HepG2 (cell line): ENCODE measurements around the gene PLEKHG2. TPM values are rescaled to one million over a fixed set of nuclear protein-coding genes. Genes with fewer than 3 reads are reported as not detected.
A peak's percentile ranks its signal among the peaks of the same experiment; 100 is the strongest.

Source experiments
- DNMT1 ChIP-seq: sonication (generic); formaldehyde crosslinking; IDR thresholded peaks from 2 replicates; pipeline ENCODE4 v1.5.1; 2020; ENCODE audit warnings: mild to moderate bottlenecking, missing genetic modification reagents
- GLI4 ChIP-seq: sonication (generic); formaldehyde crosslinking; IDR thresholded peaks from 2 replicates; pipeline ENCODE4 v1.5.1; 2020; ENCODE audit warnings: missing genetic modification reagents, mild to moderate bottlenecking, moderate library complexity, borderline replicate concordance
- HNF1A ChIP-seq, 2 experiments: sonication (generic) in 1 of 2; formaldehyde crosslinking in 1 of 2; IDR thresholded peaks; 2 replicates each; pipeline versions ENCODE4 v1.4.0 to v1.6.1; 2016 to 2020; ENCODE audit warnings: borderline replicate concordance in 1 of 2, low read depth in 1 of 2, mild to moderate bottlenecking in 1 of 2, missing genetic modification reagents in 1 of 2
- IRF2 ChIP-seq: IDR thresholded peaks from 2 replicates; pipeline ENCODE4 v1.6.1; 2018; ENCODE audit warnings: missing genetic modification reagents, missing compliant biosample characterization
- ISX ChIP-seq: sonication (generic); formaldehyde crosslinking; conservative IDR thresholded peaks from 2 replicates; pipeline ENCODE4 v1.5.0; 2020; ENCODE audit warnings: missing genetic modification reagents
- KAT7 ChIP-seq: IDR thresholded peaks from 2 replicates; pipeline ENCODE4 v1.6.1; 2018; ENCODE audit warnings: borderline replicate concordance, missing compliant biosample characterization
- MATR3 ChIP-seq: sonication (generic); formaldehyde crosslinking; IDR thresholded peaks from 2 replicates; pipeline ENCODE4 v1.4.0; 2020; ENCODE audit warnings: missing genetic modification reagents
- MBNL3 ChIP-seq: fragments of 250-450 bp; sonication (Bioruptor Pico); conservative IDR thresholded peaks from 2 replicates; pipeline ENCODE4 v1.8.0; 2022; ENCODE audit warnings: mild to moderate bottlenecking, inconsistent platforms
- MIER3 ChIP-seq: IDR thresholded peaks from 2 replicates; pipeline ENCODE4 v1.6.1; 2016; ENCODE audit warnings: missing compliant biosample characterization, borderline replicate concordance
- MXI1 ChIP-seq: IDR thresholded peaks from 3 replicates; pipeline ENCODE4 v1.6.1; 2012; ENCODE audit warnings: low read depth, low read length, inconsistent platforms, borderline replicate concordance
- NAIF1 ChIP-seq: sonication (generic); formaldehyde crosslinking; IDR thresholded peaks from 2 replicates; pipeline ENCODE4 v1.5.0; 2020; ENCODE audit warnings: mild to moderate bottlenecking, missing genetic modification reagents, borderline replicate concordance
- PBX2 ChIP-seq: IDR thresholded peaks from 2 replicates; pipeline ENCODE4 v1.6.1; 2016; ENCODE audit warnings: control low read depth
- RCOR2 ChIP-seq: IDR thresholded peaks from 2 replicates; pipeline ENCODE4 v1.6.1; 2016; ENCODE audit warnings: missing biosample characterization, missing genetic modification reagents
- TBP ChIP-seq: sonication (generic); formaldehyde crosslinking; IDR thresholded peaks from 2 replicates; pipeline ENCODE4 v1.5.0; 2020; ENCODE audit warnings: missing genetic modification reagents
- U2AF2 ChIP-seq: fragments of 200-400 bp; formaldehyde crosslinking; IDR thresholded peaks from 2 replicates; pipeline ENCODE4 v1.6.1; 2017; ENCODE audit warnings: low read depth, mild to moderate bottlenecking, low read length
- ZBED4 ChIP-seq: sonication (generic); formaldehyde crosslinking; IDR thresholded peaks from 2 replicates; pipeline ENCODE4 v1.4.0; 2020; ENCODE audit warnings: missing genetic modification reagents, borderline replicate concordance
- ZBTB21 ChIP-seq: sonication (generic); formaldehyde crosslinking; IDR thresholded peaks from 2 replicates; pipeline ENCODE4 v1.4.0; 2020; ENCODE audit warnings: missing genetic modification reagents
- ZNF17 ChIP-seq: sonication (generic); formaldehyde crosslinking; IDR thresholded peaks from 2 replicates; pipeline ENCODE4 v1.5.0; 2020; ENCODE audit warnings: mild to moderate bottlenecking, missing genetic modification reagents
- ZNF629 ChIP-seq: sonication (generic); formaldehyde crosslinking; conservative IDR thresholded peaks from 2 replicates; pipeline ENCODE4 v1.5.0; 2020; ENCODE audit warnings: missing genetic modification reagents
- ZNF883 ChIP-seq: sonication (generic); formaldehyde crosslinking; IDR thresholded peaks from 2 replicates; pipeline ENCODE4 v1.5.1; 2020; ENCODE audit warnings: mild to moderate bottlenecking, missing genetic modification reagents; ENCODE audit errors: not compliant biosample characterization
- ZSCAN9 ChIP-seq: IDR thresholded peaks from 2 replicates; pipeline ENCODE4 v1.6.1; 2016; ENCODE audit warnings: borderline replicate concordance
- polyA plus RNA-seq, 8 experiments: library from polyadenylated mRNA; depleted of rRNA in 3 of 8; stranded (reverse) in 7 of 8; unstranded in 1 of 8; fragments of >200 nt; fragmentation: Illumina TruSeq in 4 of 8; extraction: Trizol in 4 of 8; gene quantifications; 2 replicates each; pipeline versions ENCODE4 v1.2.1 to v1.2.3, GENCODE V29; 2011 to 2016; ENCODE audit warnings: low read depth in 4 of 8, missing spikeins in 1 of 8, mixed read lengths in 1 of 8; ENCODE audit not compliant: insufficient read depth in 1 of 8
- total RNA-seq, 5 experiments: library from RNA; depleted of rRNA; stranded (reverse); fragments of >200 nt; fragmentation: Illumina TruSeq; extraction: Trizol; gene quantifications; 2 replicates each; pipeline ENCODE4 v1.2.3, GENCODE V29; 2016; ENCODE audit warnings: low read depth in 1 of 5

The PLEKHG2 gene
- total and polyA plus RNA-seq, 2 of the 13 experiments (the other 11 are each of a cell fraction or from before 2014, with no cell fraction given): 3.6 to 6.8 TPM

GRCh38 chr19:39410017-39410830 lies 2.2 kb upstream of the PLEKHG2 start (continued):
- TF ChIP-seq HNF1A (IDR thresholded peaks at IDR 0.05; ENCODE audit: low read depth) (no peak), HNF1A (CRISPR knock-in tag; IDR thresholded peaks at IDR 0.05; ENCODE audit: borderline replicate concordance) (0 out of 2 replicates have a peak, but pooled peaks have one; percentile 13), NAIF1 (CRISPR knock-in tag) (no peak; the same call in 1 of the 2 replicates), GLI4 (CRISPR knock-in tag) (no peak), TBP (no peak), DNMT1 (CRISPR knock-in tag) (no peak), IRF2 (CRISPR knock-in tag) (no peak), ZBTB21 (CRISPR knock-in tag) (no peak), ZNF17 (CRISPR knock-in tag) (no peak), U2AF2 (no peak), MATR3 (no peak), ZNF883 (no peak), MBNL3 (CRISPR knock-in tag) (no peak), RCOR2 (CRISPR knock-in tag) (no peak), KAT7 (CRISPR knock-in tag) (peak; percentile 91; the same call in 1 of the 2 replicates), PBX2 (CRISPR knock-in tag) (no peak), MXI1 (no peak), MIER3 (CRISPR knock-in tag) (no peak), ZBED4 (no peak), ISX (CRISPR knock-in tag) (no peak), ZNF629 (CRISPR knock-in tag) (no peak), ZSCAN9 (CRISPR knock-in tag) (no peak)
